Measurements from ENCODE around the gene ZNF474.

DNA sequence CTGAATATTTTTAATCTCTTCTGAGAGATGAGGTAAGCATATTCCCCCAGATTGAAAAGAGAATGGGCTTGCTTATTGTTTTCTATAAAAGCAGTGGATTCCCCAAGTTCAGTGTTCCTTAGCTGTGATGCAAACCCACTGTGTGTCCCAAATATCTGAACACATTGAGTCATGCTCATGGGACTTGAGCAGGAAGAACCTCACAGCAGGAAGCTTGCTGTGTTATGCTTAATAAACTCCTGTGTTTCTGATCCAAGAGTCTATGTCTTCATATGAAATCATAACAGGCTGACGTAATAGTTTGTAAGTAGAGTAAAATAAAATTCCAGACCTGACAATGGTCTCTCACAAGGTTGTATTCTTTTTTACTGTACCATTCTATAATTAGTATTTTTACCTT lies 26.5 kb upstream of the ZNF474 start:
- TF ChIP-seq ZNF274 (IDR thresholded peaks at IDR 0.05; ENCODE audit: low read length) = no peak
- no peak for TF ChIP-seq ZNF274 (tag by site-specific recombination; IDR thresholded peaks at IDR 0.05; ENCODE audit: borderline replicate concordance)
- TF ChIP-seq, protein P1, sequence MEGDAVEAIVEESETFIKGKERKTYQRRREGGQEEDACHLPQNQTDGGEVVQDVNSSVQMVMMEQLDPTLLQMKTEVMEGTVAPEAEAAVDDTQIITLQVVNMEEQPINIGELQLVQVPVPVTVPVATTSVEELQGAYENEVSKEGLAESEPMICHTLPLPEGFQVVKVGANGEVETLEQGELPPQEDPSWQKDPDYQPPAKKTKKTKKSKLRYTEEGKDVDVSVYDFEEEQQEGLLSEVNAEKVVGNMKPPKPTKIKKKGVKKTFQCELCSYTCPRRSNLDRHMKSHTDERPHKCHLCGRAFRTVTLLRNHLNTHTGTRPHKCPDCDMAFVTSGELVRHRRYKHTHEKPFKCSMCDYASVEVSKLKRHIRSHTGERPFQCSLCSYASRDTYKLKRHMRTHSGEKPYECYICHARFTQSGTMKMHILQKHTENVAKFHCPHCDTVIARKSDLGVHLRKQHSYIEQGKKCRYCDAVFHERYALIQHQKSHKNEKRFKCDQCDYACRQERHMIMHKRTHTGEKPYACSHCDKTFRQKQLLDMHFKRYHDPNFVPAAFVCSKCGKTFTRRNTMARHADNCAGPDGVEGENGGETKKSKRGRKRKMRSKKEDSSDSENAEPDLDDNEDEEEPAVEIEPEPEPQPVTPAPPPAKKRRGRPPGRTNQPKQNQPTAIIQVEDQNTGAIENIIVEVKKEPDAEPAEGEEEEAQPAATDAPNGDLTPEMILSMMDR (tag by site-specific recombination; IDR thresholded peaks at IDR 0.05) = no peak
- no peak for TF ChIP-seq GFI1B (tag by site-specific recombination; IDR thresholded peaks at IDR 0.05)

Measured in HEK293 (cell line).